ENCODE data around the gene GBX1. TPM values are rescaled to one million over a fixed set of nuclear protein-coding genes. Genes with fewer than 3 reads are reported as not detected.

The GBX1 gene
- total RNA-seq = not detected

DNA sequence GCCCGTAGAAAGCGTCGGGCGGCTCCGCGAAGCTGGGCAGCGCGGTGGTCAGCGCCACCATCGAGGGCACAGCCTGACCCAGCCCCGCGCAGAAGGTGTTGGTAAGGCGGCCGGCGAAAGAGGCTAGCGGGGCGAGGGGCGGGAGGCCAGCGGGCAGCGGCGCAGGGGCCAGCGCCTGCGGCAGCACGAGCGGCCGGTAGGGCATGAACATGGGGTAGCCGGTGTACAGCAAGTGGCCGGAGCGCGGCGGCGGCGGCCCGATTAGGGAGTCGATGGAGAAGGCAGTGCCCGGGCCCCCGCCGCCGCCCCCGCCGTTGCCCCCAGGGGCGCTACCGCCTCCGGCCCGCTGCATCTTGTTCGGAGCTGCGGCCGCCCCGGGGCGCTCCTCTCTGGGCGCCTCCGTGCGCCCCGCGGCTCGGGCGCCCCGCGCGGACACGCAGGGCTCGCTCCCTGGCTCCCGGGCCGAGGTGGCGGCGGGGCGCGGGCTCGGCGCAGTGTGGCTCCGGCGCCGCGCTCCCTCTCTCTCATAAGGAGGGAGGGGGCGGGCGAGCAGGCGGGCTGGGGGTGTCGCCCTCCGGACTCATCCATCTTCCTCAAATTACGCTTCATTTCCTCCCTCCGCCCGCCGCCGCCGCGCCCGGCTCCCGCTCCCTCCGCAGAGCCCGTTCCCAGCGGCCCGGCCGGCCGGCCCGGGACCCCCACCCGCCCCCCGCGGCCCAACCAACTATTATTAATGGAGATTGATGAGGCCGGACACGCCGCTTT lies at the start of gene GBX1:
Gene GBX1, minus strand, starts transcription at position 498 of the 765 bp plus-strand sequence. Its CDS starts 146 bp downstream, at position 352.
- ChIA-PET POLR2A (no interaction called here), CTCF (interaction anchor here (0.6 to 4.8 kb wide), 13 partner anchors 10 to 133 kb away, joined by 3 to 20 read pairs (median 3); no protein-coding TSS in a partner anchor)

DNA sequence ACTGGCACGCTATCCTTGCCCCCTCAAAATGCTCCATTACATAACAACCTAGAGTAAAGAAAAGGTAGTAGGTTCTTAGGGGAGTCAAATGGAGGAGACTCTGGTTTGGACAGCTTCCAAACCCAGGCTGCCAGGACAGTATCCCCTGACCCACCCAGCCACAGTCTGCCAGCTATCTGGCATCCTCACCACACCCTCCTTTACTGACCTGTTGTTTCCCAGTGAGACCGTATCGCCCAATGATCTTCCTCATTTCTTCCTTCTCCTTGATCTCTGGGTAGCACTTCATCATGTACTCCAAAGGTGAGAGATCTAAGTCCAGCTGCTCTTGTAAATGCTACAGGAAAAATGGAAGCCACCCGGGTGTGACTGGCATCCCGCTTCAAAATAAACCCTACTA lies 47.9 kb upstream of the GBX1 start:
- CTCF ChIA-PET = no interaction called here
- POLR2A ChIA-PET = no interaction called here

DNA sequence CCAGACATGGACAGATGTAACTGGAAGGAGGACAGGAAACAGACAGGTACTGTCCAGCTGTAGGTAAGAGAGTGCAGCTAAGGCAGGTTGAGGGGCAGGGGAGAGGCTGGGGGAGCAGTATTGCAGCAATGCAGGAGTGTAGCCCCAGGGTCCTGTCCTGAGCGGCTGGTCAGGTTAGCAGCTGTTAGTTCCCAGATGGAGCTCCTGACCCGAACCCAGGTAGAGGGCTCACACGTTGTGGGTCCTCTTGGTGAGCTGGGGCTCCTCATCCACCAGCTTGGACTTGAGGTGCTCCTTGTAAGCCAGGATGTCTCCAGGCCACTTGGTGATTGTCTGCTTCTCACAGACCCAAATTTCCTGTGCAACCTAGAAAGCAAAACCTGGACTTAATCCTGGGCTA lies 46.3 kb upstream of the GBX1 start:
- POLR2A ChIA-PET = interaction anchor here (1.9 kb wide), 1 partner anchor 13 kb away, joined by 7 read pairs; the partner anchor contains the start of gene ABCF2
- CTCF ChIA-PET = no interaction called here

DNA sequence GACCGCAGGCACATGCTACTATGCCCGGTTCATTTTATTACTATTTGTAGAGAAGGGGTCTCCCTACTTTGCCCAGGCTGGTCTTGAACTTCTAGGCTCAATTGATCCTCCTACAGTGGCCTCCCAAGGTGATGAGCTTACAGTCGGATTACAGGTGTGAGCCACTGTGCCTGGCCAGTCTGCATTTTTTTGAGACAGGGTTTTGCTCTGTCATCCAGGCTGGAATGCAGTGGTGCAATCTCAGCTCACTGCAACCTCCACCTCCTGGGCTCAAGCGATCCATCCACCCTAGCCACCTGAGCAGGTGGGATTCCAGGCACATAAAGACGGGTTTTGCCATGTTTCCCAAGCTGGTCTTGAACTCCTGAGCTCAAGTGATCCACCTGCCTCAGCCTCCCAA lies 45.1 kb upstream of the GBX1 start:
- ChIA-PET POLR2A (interaction anchor here (1.9 kb wide), 1 partner anchor 14 kb away, joined by 7 read pairs; the partner anchor contains the start of gene ABCF2), CTCF (no interaction called here)

DNA sequence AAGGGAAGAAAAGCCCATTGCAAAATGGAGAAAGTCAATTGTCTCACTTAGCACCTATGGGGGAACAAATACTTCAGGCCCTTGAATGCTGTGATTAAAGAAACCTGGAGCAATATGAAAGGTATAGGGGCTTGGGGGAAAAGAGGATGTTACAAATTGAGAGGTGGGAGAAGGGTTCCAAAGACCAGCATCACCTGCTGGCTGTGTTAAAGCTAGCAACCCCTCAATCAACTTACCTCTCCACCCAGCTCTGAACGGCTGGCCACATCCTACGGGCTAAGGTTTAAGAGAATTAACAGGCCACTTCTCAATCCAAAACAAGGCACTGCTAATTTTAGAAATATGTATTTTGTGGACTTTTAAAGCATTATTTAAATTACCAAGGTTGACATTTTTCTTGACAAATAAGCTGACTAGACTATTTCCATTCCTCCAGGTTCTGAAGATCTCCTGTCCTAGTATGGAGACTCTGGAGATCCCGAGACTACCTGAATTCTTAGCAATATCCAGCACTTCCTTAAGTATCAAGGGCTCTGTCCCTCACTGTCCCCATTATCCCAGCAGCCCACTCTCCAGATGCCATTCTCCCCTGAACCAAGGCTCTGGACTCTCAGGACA lies 43.8 kb upstream of the GBX1 start:
- POLR2A ChIA-PET = no interaction called here

DNA sequence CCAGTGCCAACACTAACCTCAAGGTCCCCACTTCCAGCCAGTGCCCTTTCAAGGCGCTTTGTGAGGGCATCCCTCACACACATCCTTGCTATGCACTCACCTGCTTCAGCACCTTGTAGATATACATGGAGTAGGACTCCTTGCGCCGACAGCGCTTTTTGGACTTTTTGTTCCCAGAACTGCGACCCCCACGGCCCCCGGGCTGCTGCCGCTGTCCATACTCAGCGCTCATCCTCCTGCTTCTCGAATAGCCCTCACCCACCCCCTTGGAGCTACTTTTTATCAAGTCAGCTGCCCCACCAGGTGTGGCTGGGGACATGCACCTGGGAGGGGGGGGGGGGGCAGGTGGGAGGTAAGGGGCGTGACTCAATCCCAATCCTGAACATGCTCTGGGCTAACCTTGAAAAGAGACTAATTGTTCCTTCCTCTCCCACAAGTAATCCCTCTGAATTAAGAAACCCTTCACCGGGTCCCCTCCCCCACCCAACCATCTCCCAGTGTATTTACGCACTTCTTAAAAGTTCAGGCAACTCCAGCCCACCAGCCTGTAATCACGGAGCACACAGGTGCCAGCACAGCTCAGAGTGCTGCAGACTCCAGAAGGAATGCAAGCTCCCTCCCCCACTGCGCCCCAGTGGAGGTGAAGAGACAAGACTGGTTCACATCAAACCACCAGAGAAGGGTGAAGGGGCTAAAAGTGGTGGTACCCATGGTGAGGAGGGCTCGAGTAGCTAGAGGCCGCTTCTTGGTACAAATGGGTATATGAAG lies 42.8 kb upstream of the GBX1 start, which contains the start of gene H2BK1:
Gene H2BK1, minus strand, starts transcription at position 402 of the 768 bp plus-strand sequence. Its CDS starts 170 bp downstream, at position 232.
- ChIA-PET POLR2A (interaction anchor here (0.7 kb wide), 1 partner anchor 9 kb away, joined by 3 read pairs; no protein-coding TSS in a partner anchor), CTCF (no interaction called here)

More for the DNA sequence above, 43.8 kb upstream of the GBX1 start:
- CTCF ChIA-PET = interaction anchor here (0.6 kb wide), 1 partner anchor 9 kb away, joined by 3 read pairs; no protein-coding TSS in a partner anchor

DNA sequence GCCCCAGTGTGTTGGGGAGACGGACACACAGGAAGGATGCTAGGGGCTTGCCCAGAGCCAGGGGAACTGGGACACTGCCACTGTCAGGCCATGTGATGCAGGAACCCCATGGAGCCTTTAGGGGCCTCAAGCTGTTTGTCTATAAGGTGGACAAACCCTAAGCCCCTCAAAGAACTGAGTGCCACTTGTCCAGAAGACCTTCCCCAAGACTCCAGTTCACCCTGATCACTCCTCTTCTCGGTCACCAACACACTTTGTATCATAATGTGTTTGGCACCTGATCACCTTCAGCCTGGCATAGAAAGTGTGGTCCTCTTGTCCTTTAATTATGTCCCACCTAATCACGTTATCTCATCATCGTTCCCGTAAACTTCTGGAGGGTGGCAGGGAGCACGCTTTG lies 42.1 kb upstream of the GBX1 start:
- POLR2A ChIA-PET = no interaction called here
- CTCF ChIA-PET = no interaction called here

DNA sequence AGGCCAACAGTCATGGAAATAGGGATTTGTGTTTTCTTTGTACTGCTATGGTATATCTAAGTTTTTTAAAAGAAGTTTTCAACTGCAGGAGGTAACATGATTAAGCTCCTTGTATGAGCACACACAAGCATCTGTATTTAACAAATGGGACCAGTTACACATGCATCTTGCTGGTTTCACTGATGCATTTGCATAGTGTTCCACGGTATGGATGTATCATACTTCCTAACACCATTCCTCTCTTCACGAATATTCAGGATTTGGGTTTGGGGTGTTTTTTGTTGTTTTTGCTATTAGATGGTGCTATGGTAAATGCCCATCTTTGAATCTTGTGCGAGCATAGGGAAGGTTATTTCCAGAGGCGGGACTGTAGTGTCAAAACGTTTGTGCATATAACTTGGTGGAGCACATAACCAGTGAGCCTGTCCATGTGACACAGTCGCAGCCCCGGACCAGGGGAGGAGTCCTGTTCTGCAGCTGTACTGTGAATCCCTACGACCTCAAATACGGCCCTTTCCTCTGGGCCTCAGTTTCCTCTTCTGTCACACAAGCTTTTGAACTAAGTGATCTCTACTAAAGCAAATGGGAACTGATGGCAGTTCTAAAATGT lies 40.9 kb upstream of the GBX1 start:
- ChIA-PET POLR2A (no interaction called here), CTCF (interaction anchor here (0.7 kb wide), 1 partner anchor 96 kb away, joined by 3 read pairs; no protein-coding TSS in a partner anchor)

DNA sequence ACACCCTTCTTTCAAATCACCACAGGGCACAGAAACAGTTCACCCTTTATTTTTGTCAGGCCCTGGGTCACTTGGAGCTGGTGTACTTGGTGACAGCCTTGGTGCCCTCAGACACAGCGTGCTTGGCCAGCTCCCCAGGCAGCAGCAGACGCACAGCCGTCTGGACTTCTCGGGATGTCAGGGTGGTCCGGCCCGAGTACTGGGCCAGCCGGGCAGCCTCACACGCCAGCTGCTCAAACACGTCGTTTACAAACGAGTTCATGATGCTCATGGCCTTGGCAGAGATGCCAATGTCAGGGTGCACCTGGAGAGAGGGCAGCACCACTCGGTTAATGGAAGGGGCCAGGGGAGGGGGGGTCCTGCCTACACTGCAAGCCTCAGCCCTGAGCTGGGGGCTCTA lies 40.3 kb upstream of the GBX1 start:
- ChIA-PET POLR2A (no interaction called here), CTCF (interaction anchor here (0.7 kb wide), 1 partner anchor 96 kb away, joined by 3 read pairs; no protein-coding TSS in a partner anchor)

DNA sequence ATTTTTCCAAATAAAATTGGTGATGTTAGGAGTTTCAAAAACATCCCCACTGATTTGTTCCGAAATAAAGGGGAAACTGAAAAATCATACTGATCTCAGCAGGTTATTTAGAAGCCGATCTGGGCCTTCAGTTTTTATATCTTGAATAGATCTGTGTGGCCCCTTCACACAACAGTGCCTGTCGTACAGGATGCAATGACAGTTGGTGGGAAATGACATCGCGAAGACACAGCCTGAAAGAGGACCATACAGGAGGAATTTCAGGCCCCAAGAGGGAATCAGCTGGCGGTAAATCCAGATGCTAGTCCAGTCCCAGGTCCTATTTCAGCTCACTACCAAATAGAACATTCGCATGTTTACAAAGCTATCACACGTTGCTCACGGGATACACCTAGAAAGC lies 39.8 kb upstream of the GBX1 start:
- POLR2A ChIA-PET = no interaction called here

DNA sequence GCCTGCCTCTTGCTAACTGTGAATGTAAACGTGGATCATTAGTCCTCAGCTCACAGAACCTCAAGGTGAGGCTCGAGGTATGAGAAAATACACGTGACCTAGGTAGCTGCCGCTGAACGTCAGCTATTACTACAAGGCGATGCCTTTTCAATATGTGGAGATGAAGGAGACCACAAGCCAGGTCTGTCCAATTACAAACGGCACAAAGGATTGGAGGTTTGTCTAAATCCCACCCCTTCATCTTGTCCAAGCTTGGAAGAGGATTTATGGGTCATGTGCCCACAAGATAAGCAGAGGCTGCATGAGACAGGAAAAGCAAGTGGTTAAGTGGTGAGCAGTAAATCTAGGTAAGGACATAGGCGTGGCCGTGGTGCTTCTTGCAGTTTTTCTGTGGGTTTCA lies 39.4 kb upstream of the GBX1 start:
- ChIA-PET CTCF (no interaction called here), POLR2A (no interaction called here)

More for the DNA sequence above, 39.8 kb upstream of the GBX1 start:
- CTCF ChIA-PET = interaction anchor here (0.7 kb wide), 1 partner anchor 95 kb away, joined by 3 read pairs; no protein-coding TSS in a partner anchor

DNA sequence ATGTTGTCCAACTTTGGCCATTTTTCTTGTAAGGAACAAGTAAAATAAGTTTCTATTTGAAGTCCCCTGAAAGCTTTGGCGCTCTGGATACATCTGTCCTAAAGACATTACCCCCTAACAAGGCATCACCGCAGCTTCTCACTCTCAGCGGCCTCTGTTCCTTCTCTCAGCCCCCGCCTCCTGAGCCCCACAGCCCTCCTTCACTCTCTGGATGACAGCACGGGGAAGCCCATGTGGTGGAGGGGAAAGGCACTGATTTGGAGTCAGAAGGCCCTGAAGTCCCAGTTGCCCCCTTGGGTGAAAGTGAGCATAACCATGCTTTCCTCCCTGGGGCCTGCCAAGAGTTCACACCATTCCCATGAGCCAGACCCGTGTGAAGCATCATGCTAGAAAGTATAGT lies 38.2 kb upstream of the GBX1 start:
- POLR2A ChIA-PET = no interaction called here
- CTCF ChIA-PET = interaction anchor here (1.2 kb wide), 1 partner anchor 82 kb away, joined by 3 read pairs; no protein-coding TSS in a partner anchor

DNA sequence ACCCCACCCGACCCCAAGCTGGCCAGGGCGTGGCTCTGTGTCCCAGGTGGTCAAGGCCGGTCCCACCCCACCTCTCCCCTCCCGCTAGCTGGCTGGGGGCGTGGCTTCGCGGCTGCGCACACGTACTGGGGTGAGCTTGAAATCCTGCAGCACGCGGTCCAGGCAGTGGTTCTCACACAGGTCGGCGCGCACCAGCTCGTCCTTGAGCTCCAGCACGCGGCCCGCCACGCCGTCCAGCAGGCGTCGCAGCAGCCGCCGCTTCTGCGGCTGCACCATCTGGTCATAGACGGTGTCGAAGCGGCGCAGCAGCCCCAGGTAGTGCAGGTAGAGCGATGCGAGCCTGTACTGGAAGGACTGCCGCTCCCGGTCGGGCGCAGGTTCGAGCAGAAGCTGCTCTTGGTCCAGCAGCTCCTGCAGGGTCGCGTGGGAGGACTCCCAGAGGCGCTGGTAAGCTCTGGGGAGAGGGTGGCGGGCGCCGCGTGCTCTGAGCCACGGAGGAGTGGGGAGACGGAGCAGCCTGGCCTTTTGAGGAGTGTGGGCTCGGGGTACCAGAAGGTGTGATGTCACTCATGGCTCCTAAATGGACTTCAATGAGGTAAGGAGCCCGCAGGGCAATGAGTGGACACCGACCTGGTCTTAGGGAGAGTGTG lies 37.0 kb upstream of the GBX1 start:
- ChIA-PET POLR2A (no interaction called here), CTCF (interaction anchor here (0.6 to 1.2 kb wide), 2 partner anchors 81 to 811 kb away, joined by 3 read pairs; no protein-coding TSS in a partner anchor)

DNA sequence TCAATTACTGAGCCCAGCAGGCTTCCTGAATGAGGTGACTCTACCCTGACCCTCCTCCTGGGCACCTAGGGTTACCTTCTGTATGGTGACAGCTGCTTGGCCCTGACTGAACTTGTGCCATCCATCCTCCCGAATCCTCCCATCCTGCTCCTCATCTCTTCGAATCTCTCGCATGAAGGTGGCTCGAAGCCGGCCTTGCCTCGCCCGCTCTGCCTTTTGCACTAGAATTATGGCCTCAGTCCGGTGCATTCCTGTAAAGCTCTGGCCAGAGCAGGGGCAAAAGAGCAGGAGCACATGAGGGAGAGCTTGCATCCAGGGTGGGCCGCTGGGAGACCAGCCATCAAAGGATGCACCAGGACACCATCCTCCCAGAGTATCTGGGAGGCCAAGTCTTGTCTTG lies 35.3 kb upstream of the GBX1 start:
- POLR2A ChIA-PET = no interaction called here
- CTCF ChIA-PET = no interaction called here

DNA sequence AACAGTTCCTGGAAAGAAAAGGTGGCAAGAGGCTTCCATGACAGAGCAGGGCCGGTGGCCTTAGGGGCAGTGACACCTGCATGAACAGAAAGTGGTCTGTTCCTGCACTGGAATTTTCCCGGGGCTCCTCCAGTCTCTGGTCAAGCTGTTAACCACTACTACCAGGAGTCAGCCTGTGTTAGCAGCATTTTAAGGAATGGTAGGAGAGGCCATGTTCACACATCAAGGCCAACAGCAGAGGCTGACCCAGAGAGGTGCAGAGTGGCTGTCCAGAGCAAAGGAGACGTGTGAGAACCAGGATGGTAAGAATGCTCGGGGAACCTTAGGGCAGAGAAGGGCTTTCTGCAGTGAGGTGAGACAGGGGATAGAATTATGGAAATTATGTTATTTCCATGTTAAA lies 34.3 kb upstream of the GBX1 start:
- ChIA-PET POLR2A (no interaction called here), CTCF (no interaction called here)

DNA sequence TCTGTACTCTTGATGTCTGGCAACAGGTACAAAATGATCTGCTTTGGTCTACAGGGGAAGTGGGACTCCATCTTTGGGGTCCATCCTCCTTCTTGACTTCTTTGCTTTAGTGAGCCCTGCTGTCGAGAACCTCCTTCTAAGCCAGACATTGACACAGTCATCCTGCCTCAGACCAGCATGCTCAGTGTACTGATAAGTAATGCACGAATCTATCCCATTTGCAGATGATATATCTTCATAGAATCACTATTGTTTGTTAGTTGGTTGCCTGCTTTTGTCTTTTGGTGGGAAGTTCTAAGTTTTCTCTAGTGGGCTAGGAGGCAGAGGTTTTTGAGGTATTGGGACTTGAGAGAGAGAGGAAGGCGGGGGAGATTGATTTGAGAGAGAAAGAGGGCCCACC lies 33.9 kb upstream of the GBX1 start:
- ChIA-PET CTCF (no interaction called here), POLR2A (no interaction called here)

DNA sequence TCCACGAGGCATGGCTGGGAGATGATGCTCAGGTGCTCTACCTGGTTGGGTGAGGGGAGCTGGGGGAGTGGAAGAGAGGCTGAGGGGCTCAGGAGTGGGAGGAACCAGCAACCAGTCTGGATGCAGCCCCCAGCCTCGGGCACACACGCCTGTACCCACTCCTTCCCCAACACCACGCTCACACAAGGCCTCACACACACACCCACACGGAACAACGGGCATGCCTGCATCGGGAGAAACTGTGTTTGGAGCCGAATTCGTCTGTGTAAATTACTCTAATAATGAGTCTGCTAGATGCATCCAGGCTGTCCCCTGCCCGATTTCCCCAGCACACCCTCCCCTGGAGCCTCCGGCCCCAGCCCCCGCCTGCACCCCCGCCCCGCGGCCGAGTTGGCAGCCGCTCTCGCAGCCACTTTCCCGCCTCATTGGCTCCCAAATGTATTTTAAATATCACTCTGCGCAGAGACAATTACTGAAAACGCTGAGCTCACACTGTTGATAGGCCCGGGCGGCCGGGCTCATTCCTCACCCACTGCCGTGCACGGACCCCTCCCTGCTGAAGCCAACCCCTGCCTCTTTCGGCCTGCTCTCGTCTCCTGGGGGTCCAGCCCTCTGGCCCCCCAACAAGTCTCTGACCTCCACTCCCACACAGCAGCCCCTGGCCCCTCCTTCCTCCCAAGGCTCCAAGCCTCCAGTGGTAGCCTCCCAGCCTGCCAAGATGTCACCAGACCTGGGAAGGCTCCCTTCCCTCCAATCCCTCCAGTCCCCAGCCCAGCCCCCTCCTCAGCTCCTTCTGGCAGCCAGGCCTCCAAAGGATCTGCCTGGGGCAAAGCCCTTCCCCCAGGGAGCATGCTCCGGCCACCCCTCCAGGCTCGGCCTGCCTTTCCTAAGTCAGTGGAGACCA lies 31.7 kb upstream of the GBX1 start:
- CTCF ChIA-PET = no interaction called here
- POLR2A ChIA-PET = no interaction called here

DNA sequence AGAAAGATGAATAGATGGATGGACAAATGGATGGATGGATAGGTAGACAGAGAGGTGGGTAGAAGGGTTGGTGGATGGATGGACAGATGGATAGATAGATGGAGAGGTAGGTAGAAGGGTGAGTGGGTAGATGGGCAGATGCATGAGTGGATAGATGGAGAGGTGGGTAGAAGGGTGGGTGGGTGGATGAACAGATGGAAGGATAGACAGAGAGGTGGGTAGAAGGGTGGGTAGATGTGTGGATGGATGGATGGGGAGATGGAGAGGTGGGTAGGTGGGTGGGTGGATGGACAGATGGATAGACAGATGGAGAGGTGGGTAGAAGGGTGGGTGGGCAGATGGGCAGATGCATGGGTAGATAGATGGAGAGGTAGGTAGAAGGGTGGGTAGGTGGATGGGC lies 30.4 kb upstream of the GBX1 start:
- POLR2A ChIA-PET = no interaction called here

More for the DNA sequence above, 30.4 kb upstream of the GBX1 start:
- CTCF ChIA-PET = no interaction called here

Measured in activated CD8-positive, alpha-beta memory T cell treated with anti-CD3 and anti-CD28 coated beads for 36 hours (primary cell).